Measurements from ENCODE around the gene MGME1.

The MGME1 gene

DNA sequence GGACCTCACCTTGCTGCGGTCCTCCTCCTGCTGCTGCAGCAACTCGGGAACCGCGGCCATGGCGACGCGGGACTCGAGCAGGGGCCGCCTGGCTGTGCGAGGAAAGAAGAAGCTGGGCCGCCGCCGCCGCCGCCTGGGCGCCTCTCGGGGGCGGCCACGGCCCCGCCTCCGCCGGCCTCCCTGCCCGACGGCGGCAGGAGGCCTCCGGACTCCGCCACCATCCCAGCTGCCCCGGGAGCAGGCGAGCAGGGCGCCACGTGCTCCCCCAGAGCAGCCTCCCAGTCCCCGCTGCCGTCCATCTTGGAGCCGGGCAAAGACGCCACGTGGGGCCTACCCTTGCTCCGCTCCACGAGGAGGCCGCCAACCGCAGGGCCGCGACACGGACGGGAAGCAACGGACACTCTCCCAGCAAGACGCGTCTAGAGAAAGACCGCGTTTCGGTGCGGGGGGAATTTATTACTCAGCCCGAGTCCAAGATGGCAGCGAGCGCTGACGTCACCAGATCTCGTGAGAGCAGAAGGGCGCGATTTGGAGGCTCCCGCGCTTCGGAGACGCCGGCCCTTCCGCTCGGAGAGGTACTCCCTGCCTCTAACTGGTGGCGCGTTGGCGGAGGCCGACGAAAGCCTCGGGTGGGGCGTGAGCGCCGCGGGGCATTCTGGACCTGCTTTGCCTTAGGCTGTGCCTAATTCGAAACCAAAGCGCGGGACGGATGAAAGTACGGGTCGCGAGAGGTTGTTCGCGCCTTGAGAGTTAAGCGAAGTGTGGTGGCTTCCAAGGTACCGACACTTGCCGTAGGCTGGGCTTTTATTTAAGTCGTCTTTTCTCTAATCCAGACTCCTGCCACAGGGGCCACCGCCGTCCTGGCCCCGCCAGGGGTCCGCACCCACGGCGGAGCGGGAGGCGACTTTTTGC lies at the start of gene MGME1, which contains the start of gene SNX5:
Gene MGME1, plus strand, starts transcription at position 653 of the 912 bp plus-strand sequence. CDS start 842 bp downstream, outside the sequence.
Gene SNX5, minus strand, starts transcription at position 429 of the 912 bp plus-strand sequence. Its CDS starts 369 bp downstream, at position 60.
- peak; percentile 99 for DNase-seq (ENCODE audit: low read depth)

- no peak for DNase-seq (ENCODE audit: low read depth)
These were observed 49.7 kb upstream of the MGME1 start for GRCh38 chr20:17919149-17919548.

DNA sequence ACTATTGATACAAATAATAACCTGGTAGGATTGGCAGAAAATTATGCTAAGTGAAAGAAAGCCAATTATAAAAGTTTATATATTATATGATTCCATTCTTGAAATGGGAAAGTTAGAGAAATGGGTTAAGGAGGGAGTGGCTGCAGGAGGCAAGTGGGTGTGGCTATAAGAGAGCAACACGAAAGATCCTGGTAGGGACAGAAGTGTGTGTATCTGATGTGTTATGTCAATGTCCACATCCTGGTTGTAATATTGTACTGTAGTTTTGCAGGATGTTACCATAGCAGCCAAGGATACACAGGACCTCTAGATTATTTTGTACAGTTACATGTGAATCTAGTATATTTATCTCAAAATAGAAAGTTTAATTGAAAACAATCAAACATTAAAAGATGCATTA lies 47.0 kb upstream of the MGME1 start:
- no peak for DNase-seq (ENCODE audit: low read depth)

DNA sequence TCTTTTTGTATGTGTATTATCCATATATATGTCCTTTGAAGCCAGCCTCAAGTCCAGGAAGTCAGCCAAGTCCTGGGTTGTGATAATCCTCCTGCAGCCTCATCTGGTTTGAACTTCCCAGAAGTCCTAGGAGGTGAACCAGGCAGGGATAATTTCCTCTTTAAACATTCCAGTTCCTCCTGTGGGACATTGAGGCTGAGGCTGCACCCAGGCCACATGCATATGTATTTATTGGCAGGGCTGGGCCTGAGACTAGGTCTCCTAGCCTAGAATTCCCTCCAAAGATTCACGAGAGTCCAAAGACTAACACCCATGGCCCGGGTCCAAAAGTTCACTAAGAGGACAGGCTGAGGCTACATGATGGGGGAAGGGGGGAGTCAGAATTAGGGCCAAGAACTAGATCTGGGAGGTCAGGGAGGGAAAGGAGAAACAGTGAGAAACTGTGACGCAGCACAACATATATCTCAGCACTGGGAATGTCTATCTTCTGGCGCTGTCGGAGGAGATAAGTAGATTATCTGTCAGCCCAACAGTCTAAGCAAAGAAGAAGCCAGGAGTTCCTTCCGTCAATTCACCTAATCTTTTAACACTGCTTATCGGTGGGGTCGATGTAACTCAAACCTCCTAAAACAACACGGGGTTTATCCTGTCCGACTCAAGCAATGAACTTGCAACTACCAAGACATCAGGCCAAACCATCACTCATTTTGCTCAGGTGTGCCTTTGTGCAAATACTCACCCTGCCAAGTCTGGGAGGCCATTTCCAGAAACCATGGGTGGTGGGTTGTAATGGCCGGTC lies 43.5 kb upstream of the MGME1 start:
- DNase-seq (ENCODE audit: low read depth) = no peak

DNA sequence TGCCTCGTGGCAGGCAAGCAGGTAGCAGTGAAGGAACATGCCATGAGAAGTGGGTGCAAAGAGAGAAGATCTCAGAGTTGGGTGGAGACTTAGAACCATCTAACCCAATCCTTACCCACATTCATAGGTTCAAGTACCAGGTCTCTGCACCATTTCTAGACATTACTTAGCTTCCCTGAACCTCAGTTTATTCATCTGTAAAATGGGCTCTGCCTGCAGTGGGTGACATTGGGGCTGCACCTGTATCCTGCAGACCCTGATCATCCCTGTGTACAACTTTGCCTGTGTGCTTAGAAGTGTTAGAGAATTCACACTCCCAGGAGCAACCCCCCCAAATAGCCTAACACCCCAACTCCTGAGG lies 42.9 kb upstream of the MGME1 start:
- no peak for DNase-seq (ENCODE audit: low read depth)

GRCh38 chr20:17928211-17928611 lies 40.6 kb upstream of the MGME1 start:
- no peak for DNase-seq (ENCODE audit: low read depth)

- no peak for DNase-seq (ENCODE audit: low read depth)
These were observed 40.0 kb upstream of the MGME1 start for GRCh38 chr20:17928633-17929311.

DNA sequence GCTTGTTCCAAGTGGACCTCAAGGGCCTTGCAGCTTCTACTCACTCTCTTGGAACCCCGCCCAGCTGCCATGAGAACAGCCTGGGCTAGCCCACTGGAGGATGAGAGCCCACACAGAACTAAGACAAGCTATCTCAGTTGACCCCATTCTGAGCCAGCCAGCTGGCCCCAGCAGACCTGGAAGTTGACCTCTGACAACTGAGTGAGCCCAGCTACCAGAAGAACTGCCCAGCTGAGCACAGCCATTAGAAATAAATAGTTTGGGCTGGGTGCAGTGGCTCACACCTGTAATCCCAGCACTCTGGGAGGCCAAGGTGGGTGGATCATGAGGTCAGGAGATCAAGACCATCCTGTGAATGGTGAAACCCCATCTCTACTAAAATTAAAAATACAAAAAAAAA lies 37.3 kb upstream of the MGME1 start:
- DNase-seq (ENCODE audit: low read depth) = no peak

GRCh38 chr20:17932396-17932795 lies 36.4 kb upstream of the MGME1 start:
- DNase-seq (ENCODE audit: low read depth) = no peak

DNA sequence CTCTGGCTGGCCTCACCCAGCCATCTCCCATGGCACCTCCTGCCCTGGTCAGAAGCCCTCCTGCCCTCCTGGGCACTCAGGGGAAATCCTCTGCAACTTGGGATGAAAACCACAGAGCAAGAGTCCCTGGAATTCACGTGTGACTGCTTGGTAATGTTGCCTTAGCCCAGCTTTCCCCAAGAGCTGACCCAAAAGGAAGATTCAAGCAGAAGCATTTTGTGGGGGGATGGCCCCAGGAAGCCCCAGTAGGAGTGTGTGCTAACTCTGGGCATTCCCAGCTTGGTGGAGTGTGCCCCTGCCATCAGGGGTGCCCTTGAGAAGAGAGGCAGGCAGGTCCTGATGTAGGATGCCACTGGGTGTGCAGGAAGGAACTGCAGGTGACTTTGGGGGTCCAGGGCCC lies 35.7 kb upstream of the MGME1 start:
- no peak for DNase-seq (ENCODE audit: low read depth)

- no peak for DNase-seq (ENCODE audit: low read depth)
These were observed 35.1 kb upstream of the MGME1 start for GRCh38 chr20:17933711-17934110.

DNA sequence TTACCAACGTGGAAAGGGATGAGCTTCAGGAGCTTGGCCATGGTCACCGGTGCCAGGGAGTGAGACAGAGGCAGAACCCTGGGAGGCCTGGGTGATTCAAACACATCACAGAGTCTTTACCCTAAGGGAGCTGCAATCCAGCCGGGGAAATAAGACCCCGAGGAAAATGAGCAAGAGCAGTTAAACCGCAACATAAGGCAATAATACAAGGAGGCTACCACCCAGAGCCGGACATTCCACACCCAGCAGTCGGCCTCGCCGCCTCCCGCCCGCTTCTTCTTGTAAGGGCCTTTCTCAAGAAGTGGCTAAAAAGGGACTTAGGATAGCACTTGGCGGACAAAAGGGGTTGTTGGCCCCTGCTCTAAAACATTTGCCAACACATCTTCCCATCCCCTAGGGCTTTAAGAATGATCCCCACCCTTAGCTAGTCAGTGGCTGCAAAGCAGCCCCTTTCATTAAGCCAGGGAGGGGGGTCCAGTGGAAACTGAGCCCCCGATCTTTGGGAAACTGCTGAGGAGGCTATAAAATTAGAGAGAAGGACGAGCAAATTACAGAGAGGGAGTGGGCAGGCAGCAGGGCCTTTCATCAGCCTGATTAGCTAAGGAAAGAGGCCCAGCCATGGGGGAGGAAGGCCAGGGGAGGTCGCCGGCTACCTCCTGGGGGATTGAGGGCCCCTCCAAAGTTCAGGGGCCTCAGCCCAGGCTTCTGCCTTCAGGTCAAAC lies 34.5 kb upstream of the MGME1 start:
- DNase-seq (ENCODE audit: low read depth) = no peak

DNA sequence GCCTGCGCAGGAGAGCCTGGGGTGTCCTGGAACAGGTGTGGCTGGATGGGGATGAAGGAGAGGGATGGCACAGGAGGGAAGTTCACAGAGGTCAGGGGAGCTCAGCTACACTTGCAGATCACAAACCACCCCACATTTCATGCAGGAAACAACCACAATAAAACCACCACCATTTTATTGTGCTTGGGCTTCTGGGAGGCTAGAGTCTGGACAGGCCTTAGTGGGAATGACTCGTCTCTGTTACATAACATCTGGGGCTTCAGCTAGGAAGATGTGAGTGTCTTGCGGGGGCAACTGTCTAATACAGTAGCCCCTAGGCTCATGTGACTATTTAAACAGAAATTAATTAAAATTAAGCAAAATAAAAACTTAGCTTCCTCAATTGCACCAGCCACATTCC lies 33.6 kb upstream of the MGME1 start:
- no peak for DNase-seq (ENCODE audit: low read depth)

DNA sequence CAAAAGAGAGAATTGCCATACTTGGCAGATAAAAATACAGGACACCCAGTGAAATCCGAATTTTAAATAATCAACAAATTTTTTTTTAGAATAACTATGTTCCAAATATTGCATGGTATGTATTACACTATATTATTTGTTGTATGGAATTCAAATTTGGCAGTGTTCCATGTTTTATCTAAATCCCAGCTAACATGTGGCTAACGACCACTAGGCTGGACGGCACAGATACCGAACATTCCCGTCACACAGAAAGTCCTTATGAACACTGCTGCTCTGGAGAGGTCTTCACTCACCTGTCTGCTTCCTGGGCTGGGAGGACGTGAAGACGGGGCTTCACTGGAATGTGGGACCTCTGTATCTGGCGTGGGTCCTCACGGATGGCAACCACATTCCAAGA lies 33.1 kb upstream of the MGME1 start:
- no peak for DNase-seq (ENCODE audit: low read depth)

DNA sequence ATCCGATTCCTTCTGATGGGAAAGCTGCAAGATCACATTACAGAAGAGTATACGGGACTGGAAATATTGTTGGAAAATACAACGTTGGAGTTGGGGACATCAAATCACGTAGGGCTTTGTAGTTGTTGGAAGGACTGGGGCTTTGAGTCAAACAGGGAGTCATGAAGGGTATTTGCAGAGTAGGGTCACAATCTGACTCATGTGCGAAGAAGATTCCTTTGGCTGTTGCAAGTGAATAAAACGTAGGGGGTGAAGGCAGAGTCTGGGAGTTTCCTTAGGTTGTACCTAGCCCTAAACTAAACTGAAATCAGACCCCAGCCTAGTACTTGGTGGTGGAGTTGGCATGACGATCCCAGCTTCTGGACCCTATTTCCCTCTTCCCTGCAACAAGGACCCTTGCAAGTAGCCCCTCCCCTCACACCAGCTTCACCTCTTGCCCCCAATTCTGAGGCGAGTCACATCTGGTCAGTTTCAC lies 32.5 kb upstream of the MGME1 start:
- no peak for DNase-seq (ENCODE audit: low read depth)

DNA sequence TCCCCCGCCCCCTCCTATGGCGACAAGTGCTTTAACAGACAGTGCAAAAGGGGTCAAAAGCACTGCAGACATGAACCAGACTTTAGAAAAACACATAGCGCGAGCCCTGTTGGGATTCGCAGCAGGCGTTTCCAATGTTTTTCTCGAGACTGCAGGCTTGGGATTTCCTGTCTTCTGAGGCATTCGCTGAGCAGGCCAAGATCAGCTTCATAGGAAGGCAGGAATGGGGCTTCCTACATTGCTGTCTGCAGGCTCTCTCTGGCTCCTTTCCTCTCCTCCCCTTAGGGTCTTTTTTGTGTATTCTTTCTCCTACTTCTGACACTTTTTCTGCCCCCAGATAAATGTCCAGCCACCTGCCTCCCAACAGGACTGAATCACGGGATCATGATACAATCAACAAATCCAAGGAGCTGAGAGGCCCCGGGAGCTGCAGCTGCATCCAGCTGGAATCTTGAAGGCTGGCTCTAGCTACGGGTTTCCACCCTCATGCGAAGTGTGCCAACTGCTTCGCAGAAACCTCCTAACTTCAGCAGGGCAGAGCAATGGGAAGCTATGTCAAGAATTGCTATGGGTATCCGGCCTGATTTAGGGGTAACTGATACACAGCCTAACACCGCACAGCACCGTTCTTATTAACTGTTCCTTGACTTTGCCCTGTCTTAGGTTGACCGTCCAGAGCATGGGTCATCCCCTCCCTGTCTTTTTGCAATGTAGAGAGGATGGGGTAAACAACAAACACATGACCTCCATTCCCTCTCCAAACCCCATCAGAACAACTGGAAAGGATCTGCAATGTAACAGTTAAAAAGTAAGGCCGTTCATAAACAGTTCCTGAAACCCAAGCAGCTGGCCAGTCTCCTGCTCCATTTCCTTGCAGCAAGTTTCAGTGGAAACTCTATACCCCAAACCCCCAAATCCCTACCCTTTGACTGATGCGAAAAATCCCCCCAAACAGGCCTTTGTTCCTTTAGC lies 31.8 kb upstream of the MGME1 start:
- DNase-seq (ENCODE audit: low read depth) = no peak

- peak; percentile 29 for DNase-seq (ENCODE audit: low read depth)
These were observed 29.8 kb upstream of the MGME1 start for GRCh38 chr20:17938871-17939619.

GRCh38 chr20:17939622-17940223 lies 29.1 kb upstream of the MGME1 start:
- DNase-seq (ENCODE audit: low read depth) = no peak
